Liver (tissue), 9 donors: ENCODE results near the gene BAG2. TPM values are rescaled to one million over a fixed set of nuclear protein-coding genes. Genes with fewer than 3 reads are reported as not detected.

Experiments
- DNase-seq: peaks from one replicate; pipeline ENCODE4 v3.0.0-alpha.2; 2017; ENCODE audit warnings: low spot score
- H3K27ac ChIP-seq, 2 donors: one replicate each; pipeline ENCODE4 v1.7.0; 2013; ENCODE audit warnings: inconsistent platforms in 2 of 2, low read length in 2 of 2, control low read depth in 1 of 2, low read depth in 1 of 2, mild to moderate bottlenecking in 1 of 2
- H3K27me3 ChIP-seq, 4 donors: one replicate each; pipeline versions ENCODE4 v1.6.1 to v1.7.0; 2013; ENCODE audit warnings: low read length in 3 of 4, inconsistent platforms in 1 of 4, mild to moderate bottlenecking in 1 of 4, moderate library complexity in 1 of 4; ENCODE audit not compliant: control insufficient read depth in 4 of 4, insufficient read depth in 4 of 4
- H3K36me3 ChIP-seq, 4 donors: one replicate each; pipeline versions ENCODE4 v1.6.1 to v1.7.0; 2013; ENCODE audit warnings: low read length in 3 of 4, mild to moderate bottlenecking in 3 of 4, low read depth in 1 of 4, moderate library complexity in 1 of 4; ENCODE audit not compliant: control insufficient read depth in 4 of 4, insufficient read depth in 3 of 4
- H3K4me1 ChIP-seq, 4 donors: one replicate each; pipeline versions ENCODE4 v1.6.1 to v1.7.0; 2013; ENCODE audit warnings: low read length in 3 of 4, mild to moderate bottlenecking in 3 of 4, moderate library complexity in 1 of 4; ENCODE audit not compliant: control insufficient read depth in 4 of 4, insufficient read depth in 4 of 4
- H3K4me3 ChIP-seq, 3 donors: one replicate each; pipeline versions ENCODE4 v1.6.1 to v1.7.0; 2013; ENCODE audit warnings: low read length in 3 of 3, control low read depth in 1 of 3, low read depth in 1 of 3, mild to moderate bottlenecking in 1 of 3
- H3K9ac ChIP-seq, 2 donors: one replicate each; pipeline ENCODE4 v1.7.0; 2013; ENCODE audit warnings: low read length in 2 of 2, mild to moderate bottlenecking in 2 of 2, moderate library complexity in 2 of 2, control low read depth in 1 of 2, low read depth in 1 of 2
- H3K9me3 ChIP-seq, 4 donors: one replicate each; pipeline versions ENCODE4 v1.6.1 to v1.7.0; 2013; ENCODE audit warnings: low read length in 3 of 4; ENCODE audit not compliant: control insufficient read depth in 4 of 4
- EGR1 ChIP-seq, 2 donors: IDR thresholded peaks; 2 replicates each; pipeline ENCODE4 v1.6.1; 2016 to 2018; ENCODE audit warnings: antibody characterized with exemption in 2 of 2, low read depth in 2 of 2
- FOXA1 ChIP-seq: IDR thresholded peaks from 2 replicates; pipeline ENCODE4 v1.6.1; 2016; ENCODE audit warnings: antibody characterized with exemption
- FOXA2 ChIP-seq: IDR thresholded peaks from 2 replicates; pipeline ENCODE4 v1.6.1; 2016; ENCODE audit warnings: antibody characterized with exemption
- GABPA ChIP-seq, 2 donors: IDR thresholded peaks in 1 of 2; conservative IDR thresholded peaks in 1 of 2; 2 replicates each; pipeline ENCODE4 v1.6.1; 2016; ENCODE audit warnings: antibody characterized with exemption in 2 of 2, mild to moderate bottlenecking in 1 of 2, moderate library complexity in 1 of 2
- HNF4A ChIP-seq, 2 donors: conservative IDR thresholded peaks; 2 replicates each; pipeline ENCODE4 v1.6.1; 2016; ENCODE audit warnings: antibody characterized with exemption in 2 of 2, mild to moderate bottlenecking in 2 of 2
- HNF4G ChIP-seq: IDR thresholded peaks from 2 replicates; pipeline ENCODE4 v1.6.1; 2016; ENCODE audit warnings: antibody characterized with exemption
- NR2F2 ChIP-seq: IDR thresholded peaks from 2 replicates; pipeline ENCODE4 v1.6.1; 2016; ENCODE audit warnings: antibody characterized with exemption
- RAD21 ChIP-seq, 2 donors: IDR thresholded peaks; 2 replicates each; pipeline ENCODE4 v1.6.1; 2016; ENCODE audit warnings: antibody characterized with exemption in 2 of 2, mild to moderate bottlenecking in 2 of 2
- RXRA ChIP-seq, 2 donors: IDR thresholded peaks; 2 replicates each; pipeline ENCODE4 v1.6.1; 2017 to 2018; ENCODE audit warnings: antibody characterized with exemption in 2 of 2, mild to moderate bottlenecking in 1 of 2
- SP1 ChIP-seq: IDR thresholded peaks from 2 replicates; pipeline ENCODE4 v1.6.1; 2018; ENCODE audit warnings: antibody characterized with exemption, mild to moderate bottlenecking
- TAF1 ChIP-seq: conservative IDR thresholded peaks from 2 replicates; pipeline ENCODE4 v1.6.1; 2016; ENCODE audit warnings: antibody characterized with exemption, mild to moderate bottlenecking
- YY1 ChIP-seq: IDR thresholded peaks from 2 replicates; pipeline ENCODE4 v1.6.1; 2016; ENCODE audit warnings: antibody characterized with exemption, mild to moderate bottlenecking
- WGBS: extraction: QIAGEN DNeasy Blood & Tissue Kit; methylation state at CpG from one replicate; pipeline ENCODE4 v1.1.7; 2013; 5-methylcytosine and 5-hydroxymethylcytosine counted together
- polyA plus RNA-seq, 2 donors: library from polyadenylated mRNA; stranded (reverse) in 1 of 2; unstranded in 1 of 2; fragments of 200-250 nt in 1 of 2; fragments of >200 nt in 1 of 2; fragmentation: Nextera tagmentation in 1 of 2; extraction: Ambion mirVana in 1 of 2; gene quantifications; one replicate each; pipeline versions ENCODE4 v1.2.1 to v1.2.3, GENCODE V29; 2013 to 2015
- total RNA-seq, 2 donors: library from RNA; depleted of rRNA; stranded (reverse); fragments of >200 nt; gene quantifications; one replicate each; pipeline ENCODE4 v1.2.3, GENCODE V29; 2014
- TF ChIP-seq, protein P1 (sequence below): IDR thresholded peaks from 2 replicates; pipeline ENCODE4 v1.6.1; 2016; ENCODE audit warnings: antibody characterized with exemption, mild to moderate bottlenecking
- TF ChIP-seq, protein P2 (sequence below): fragments of 150-350 bp; IDR thresholded peaks from 2 replicates; pipeline ENCODE4 v1.5.1; 2017; ENCODE audit warnings: improper control_type of control experiment, low read depth, low read length; ENCODE audit not compliant: missing input control
- TF ChIP-seq, protein P3 (sequence below): IDR thresholded peaks from 2 replicates; pipeline ENCODE4 v1.6.1; 2016; ENCODE audit warnings: antibody characterized with exemption
- TF ChIP-seq, protein P4 (sequence below): IDR thresholded peaks from 2 replicates; pipeline ENCODE4 v1.6.1; 2016; ENCODE audit warnings: antibody characterized with exemption
- TF ChIP-seq, protein P5 (sequence below): IDR thresholded peaks from 2 replicates; pipeline ENCODE4 v1.6.1; 2016; ENCODE audit warnings: antibody characterized with exemption
- donor health status: healthy.
- donor health status: healthy.
- donor health status: healthy.
- donor health status: healthy.
- donor health status: healthy.

The BAG2 gene
- total and polyA plus RNA-seq, 4 donors: 1.8 to 4.9 (median 3.1) TPM

DNA sequence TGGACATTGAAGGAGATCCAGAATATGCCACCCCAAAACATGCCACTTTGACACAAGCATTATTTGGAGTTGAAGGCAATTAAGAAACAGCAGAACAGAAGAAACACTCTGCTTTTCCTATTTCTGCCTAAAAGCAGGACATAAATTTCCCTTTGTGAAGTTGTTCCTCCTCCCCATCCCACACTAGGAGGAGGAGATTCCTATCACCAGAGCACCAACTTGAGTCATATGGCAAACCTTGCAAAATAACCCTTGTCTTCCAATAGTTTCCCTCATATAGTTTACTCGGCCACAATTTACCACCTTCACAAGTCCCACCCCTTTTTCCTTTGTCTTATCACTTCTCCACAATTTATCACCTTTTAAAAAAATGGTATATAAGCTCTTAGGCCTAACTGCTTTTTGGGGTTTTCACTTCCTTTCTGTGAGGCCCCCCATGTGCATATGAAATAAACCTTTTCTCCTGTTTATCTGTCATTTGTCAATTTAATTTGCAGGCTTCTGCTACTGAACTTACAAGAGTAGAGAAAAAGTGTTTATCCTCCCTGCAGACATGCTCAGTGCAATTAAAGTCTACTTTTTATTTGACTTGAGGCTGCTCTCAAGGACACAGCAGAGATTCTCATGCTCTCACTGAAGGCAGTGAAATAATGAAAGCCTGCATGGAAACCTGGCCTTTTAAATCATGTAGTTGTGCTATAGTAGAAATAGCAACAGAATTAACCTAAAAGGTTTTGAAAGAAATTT is 52.8 kb downstream of the BAG2 start:
- no peaks in the 10 kb centered on the region for H3K27me3 ChIP-seq
- H3K27ac ChIP-seq: no peak overlapping the region
- DNase-seq: no peak
- TF ChIP-seq RAD21 (IDR thresholded peaks at IDR 0.05): no peak
- TF ChIP-seq EGR1 (IDR thresholded peaks at IDR 0.05; ENCODE audit: low read depth in 2 of 2): no peak
- TF ChIP-seq HNF4G: no peak
- no peak for TF ChIP-seq NR2F2
- TF ChIP-seq, protein P1, sequence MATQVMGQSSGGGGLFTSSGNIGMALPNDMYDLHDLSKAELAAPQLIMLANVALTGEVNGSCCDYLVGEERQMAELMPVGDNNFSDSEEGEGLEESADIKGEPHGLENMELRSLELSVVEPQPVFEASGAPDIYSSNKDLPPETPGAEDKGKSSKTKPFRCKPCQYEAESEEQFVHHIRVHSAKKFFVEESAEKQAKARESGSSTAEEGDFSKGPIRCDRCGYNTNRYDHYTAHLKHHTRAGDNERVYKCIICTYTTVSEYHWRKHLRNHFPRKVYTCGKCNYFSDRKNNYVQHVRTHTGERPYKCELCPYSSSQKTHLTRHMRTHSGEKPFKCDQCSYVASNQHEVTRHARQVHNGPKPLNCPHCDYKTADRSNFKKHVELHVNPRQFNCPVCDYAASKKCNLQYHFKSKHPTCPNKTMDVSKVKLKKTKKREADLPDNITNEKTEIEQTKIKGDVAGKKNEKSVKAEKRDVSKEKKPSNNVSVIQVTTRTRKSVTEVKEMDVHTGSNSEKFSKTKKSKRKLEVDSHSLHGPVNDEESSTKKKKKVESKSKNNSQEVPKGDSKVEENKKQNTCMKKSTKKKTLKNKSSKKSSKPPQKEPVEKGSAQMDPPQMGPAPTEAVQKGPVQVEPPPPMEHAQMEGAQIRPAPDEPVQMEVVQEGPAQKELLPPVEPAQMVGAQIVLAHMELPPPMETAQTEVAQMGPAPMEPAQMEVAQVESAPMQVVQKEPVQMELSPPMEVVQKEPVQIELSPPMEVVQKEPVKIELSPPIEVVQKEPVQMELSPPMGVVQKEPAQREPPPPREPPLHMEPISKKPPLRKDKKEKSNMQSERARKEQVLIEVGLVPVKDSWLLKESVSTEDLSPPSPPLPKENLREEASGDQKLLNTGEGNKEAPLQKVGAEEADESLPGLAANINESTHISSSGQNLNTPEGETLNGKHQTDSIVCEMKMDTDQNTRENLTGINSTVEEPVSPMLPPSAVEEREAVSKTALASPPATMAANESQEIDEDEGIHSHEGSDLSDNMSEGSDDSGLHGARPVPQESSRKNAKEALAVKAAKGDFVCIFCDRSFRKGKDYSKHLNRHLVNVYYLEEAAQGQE: no peak
- TF ChIP-seq, protein P2, sequence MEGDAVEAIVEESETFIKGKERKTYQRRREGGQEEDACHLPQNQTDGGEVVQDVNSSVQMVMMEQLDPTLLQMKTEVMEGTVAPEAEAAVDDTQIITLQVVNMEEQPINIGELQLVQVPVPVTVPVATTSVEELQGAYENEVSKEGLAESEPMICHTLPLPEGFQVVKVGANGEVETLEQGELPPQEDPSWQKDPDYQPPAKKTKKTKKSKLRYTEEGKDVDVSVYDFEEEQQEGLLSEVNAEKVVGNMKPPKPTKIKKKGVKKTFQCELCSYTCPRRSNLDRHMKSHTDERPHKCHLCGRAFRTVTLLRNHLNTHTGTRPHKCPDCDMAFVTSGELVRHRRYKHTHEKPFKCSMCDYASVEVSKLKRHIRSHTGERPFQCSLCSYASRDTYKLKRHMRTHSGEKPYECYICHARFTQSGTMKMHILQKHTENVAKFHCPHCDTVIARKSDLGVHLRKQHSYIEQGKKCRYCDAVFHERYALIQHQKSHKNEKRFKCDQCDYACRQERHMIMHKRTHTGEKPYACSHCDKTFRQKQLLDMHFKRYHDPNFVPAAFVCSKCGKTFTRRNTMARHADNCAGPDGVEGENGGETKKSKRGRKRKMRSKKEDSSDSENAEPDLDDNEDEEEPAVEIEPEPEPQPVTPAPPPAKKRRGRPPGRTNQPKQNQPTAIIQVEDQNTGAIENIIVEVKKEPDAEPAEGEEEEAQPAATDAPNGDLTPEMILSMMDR: no peak
- no peak for TF ChIP-seq HNF4A (conservative IDR thresholded peaks at IDR 0.05)
- no peak for TF ChIP-seq SP1
- TF ChIP-seq TAF1: no peak
- TF ChIP-seq, protein P3, sequence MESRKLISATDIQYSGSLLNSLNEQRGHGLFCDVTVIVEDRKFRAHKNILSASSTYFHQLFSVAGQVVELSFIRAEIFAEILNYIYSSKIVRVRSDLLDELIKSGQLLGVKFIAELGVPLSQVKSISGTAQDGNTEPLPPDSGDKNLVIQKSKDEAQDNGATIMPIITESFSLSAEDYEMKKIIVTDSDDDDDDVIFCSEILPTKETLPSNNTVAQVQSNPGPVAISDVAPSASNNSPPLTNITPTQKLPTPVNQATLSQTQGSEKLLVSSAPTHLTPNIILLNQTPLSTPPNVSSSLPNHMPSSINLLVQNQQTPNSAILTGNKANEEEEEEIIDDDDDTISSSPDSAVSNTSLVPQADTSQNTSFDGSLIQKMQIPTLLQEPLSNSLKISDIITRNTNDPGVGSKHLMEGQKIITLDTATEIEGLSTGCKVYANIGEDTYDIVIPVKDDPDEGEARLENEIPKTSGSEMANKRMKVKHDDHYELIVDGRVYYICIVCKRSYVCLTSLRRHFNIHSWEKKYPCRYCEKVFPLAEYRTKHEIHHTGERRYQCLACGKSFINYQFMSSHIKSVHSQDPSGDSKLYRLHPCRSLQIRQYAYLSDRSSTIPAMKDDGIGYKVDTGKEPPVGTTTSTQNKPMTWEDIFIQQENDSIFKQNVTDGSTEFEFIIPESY: no peak
- TF ChIP-seq FOXA1: no peak
- TF ChIP-seq RXRA (IDR thresholded peaks at IDR 0.05): no peak
- TF ChIP-seq FOXA2: no peak
- no peak for TF ChIP-seq YY1
- TF ChIP-seq, protein P4, sequence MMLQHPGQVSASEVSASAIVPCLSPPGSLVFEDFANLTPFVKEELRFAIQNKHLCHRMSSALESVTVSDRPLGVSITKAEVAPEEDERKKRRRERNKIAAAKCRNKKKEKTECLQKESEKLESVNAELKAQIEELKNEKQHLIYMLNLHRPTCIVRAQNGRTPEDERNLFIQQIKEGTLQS: no peak
- TF ChIP-seq, protein P5, sequence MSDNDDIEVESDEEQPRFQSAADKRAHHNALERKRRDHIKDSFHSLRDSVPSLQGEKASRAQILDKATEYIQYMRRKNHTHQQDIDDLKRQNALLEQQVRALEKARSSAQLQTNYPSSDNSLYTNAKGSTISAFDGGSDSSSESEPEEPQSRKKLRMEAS: no peak
- TF ChIP-seq GABPA (IDR thresholded peaks at IDR 0.05 in 1 of 2, conservative IDR thresholded peaks at IDR 0.05 in 1 of 2): no peak
- H3K9me3 ChIP-seq: no peaks in the 10 kb centered on the region
- peaks cover 2 to 13% (median 8%) of the 10 kb centered on the region in 4 donors for H3K4me1 ChIP-seq
- no peak overlapping the region for H3K9ac ChIP-seq
- no peaks in the 10 kb centered on the region for H3K36me3 ChIP-seq
- WGBS: 78% methylated on average over 1 of the region's 1 CpG
- H3K4me3 ChIP-seq: no peak overlapping the region
